Measurements from ENCODE around the gene TNFRSF25.

TNFRSF25 gene

DNA sequence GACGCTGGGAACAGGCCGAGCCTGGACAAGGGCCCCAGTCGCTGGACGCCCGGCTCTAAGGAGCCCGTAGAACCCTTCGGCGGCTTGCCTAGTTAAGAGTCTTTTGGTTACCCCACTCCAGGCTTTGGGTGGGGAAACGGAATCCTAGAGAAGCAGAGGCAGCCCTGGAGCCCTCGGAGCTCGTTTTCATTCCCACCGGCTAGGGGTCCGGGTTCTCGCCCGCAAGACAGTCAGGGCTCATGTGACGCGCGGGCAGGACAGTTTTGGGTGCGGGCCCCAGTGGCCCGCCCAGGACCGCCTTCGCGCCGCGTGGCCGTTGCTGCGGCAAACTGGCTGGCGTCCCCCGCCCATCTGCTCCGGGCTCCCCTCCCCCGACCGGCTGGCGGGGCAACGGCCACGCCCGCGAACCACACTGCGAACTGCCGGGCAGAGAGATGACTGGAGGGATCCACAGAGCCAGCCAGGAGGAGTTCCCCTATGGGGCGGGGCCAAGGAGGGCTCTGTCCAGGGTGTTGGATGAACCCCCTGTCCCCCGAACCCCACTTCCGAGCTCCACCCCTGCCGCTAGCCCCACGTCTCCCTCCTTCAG, 45.4 kb downstream of the TNFRSF25 start:
- no peak for TF ChIP-seq FOXP2 (optimal IDR thresholded peaks at IDR 0.05; ENCODE audit: borderline replicate concordance, extremely low read depth, extremely low read length, insufficient read depth)
- no peak for TF ChIP-seq TAF1 (IDR thresholded peaks at IDR 0.05; ENCODE audit: borderline replicate concordance, insufficient read depth, low read length)
- no peak for TF ChIP-seq SIN3A (IDR thresholded peaks at IDR 0.05; ENCODE audit: borderline replicate concordance, insufficient read depth, low read length)
- no peak for TF ChIP-seq POLR2AphosphoS5 (IDR thresholded peaks at IDR 0.05; ENCODE audit: low read depth, low read length)
- TF ChIP-seq, protein P1, sequence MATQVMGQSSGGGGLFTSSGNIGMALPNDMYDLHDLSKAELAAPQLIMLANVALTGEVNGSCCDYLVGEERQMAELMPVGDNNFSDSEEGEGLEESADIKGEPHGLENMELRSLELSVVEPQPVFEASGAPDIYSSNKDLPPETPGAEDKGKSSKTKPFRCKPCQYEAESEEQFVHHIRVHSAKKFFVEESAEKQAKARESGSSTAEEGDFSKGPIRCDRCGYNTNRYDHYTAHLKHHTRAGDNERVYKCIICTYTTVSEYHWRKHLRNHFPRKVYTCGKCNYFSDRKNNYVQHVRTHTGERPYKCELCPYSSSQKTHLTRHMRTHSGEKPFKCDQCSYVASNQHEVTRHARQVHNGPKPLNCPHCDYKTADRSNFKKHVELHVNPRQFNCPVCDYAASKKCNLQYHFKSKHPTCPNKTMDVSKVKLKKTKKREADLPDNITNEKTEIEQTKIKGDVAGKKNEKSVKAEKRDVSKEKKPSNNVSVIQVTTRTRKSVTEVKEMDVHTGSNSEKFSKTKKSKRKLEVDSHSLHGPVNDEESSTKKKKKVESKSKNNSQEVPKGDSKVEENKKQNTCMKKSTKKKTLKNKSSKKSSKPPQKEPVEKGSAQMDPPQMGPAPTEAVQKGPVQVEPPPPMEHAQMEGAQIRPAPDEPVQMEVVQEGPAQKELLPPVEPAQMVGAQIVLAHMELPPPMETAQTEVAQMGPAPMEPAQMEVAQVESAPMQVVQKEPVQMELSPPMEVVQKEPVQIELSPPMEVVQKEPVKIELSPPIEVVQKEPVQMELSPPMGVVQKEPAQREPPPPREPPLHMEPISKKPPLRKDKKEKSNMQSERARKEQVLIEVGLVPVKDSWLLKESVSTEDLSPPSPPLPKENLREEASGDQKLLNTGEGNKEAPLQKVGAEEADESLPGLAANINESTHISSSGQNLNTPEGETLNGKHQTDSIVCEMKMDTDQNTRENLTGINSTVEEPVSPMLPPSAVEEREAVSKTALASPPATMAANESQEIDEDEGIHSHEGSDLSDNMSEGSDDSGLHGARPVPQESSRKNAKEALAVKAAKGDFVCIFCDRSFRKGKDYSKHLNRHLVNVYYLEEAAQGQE (IDR thresholded peaks at IDR 0.05; ENCODE audit: insufficient read depth in 1 of 2, low read depth in 2 of 2, low read length in 2 of 2): no peak

DNA sequence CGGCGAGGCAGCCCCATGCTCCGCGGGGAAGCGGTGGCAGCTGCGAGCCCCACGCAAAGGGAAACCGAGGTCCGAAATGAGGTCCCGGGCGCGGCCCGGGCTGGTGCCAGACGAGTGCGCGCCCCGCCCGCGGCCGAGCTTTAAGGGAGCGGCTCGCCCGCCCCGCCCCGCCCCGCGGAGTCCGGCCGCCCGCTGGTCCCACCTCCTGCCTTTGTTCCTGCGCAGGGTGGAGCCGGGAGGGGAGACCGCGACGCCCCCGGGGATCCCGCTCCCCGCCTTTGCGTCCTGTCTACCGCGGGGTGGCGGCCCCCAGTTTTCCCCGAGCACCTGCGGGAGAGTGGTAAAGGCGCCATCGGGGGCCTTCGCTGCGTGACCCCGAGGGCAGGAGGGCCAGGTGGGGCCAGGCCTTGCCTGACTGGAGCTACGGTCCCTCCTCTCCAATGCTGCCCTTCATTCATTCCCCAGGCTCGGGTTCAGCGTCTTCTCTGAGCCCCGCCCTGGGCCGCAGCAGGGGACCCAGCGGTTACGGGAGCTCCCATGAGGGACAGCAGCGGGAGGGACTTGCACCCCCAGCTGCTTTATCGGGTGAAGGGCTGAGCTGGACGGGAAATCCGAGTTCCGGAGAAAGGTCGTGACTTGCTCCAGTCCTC, 46.0 kb downstream of the TNFRSF25 start, which contains the start of gene HES2:
HES2 (minus strand) TSS at position 116 of the 650 bp plus-strand sequence; CDS start at position 17, 99 bp downstream.
- TF ChIP-seq, protein P1 (IDR thresholded peaks at IDR 0.05; ENCODE audit: insufficient read depth in 1 of 2, low read depth in 2 of 2, low read length in 2 of 2): no peak
- no peak for TF ChIP-seq POLR2AphosphoS5 (IDR thresholded peaks at IDR 0.05; ENCODE audit: low read depth, low read length)
- TF ChIP-seq FOXP2 (optimal IDR thresholded peaks at IDR 0.05; ENCODE audit: borderline replicate concordance, extremely low read depth, extremely low read length, insufficient read depth): no peak
- no peak for TF ChIP-seq SIN3A (IDR thresholded peaks at IDR 0.05; ENCODE audit: borderline replicate concordance, insufficient read depth, low read length)
- no peak for TF ChIP-seq TAF1 (IDR thresholded peaks at IDR 0.05; ENCODE audit: borderline replicate concordance, insufficient read depth, low read length)

DNA sequence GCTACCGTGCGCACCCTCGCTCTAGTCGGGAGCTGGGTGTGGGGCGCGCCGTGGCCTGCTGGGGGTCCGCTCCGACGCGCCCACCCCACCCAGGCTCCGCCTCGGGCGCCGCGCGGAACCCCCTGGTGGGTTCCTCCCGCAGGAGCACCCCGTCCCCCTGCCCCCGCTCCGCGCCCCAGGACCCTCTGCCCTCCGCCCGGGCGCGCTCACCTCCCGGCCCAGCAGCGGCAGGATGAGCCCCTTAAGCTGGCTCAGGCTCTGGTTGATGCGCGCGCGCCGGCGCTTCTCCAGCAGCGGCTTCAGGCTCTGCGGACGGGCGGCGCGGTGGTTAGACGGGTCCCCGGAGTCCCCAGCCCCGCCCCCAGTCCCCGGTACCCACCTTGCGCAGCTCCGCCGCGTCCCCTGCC, 46.6 kb downstream of the TNFRSF25 start:
- TF ChIP-seq TAF1 (IDR thresholded peaks at IDR 0.05; ENCODE audit: borderline replicate concordance, insufficient read depth, low read length) (no peak), SIN3A (IDR thresholded peaks at IDR 0.05; ENCODE audit: borderline replicate concordance, insufficient read depth, low read length) (no peak), POLR2AphosphoS5 (IDR thresholded peaks at IDR 0.05; ENCODE audit: low read depth, low read length) (no peak), FOXP2 (optimal IDR thresholded peaks at IDR 0.05; ENCODE audit: borderline replicate concordance, extremely low read depth, extremely low read length, insufficient read depth) (no peak)
- TF ChIP-seq, protein P1 (IDR thresholded peaks at IDR 0.05; ENCODE audit: insufficient read depth in 1 of 2, low read depth in 2 of 2, low read length in 2 of 2): no peak

DNA sequence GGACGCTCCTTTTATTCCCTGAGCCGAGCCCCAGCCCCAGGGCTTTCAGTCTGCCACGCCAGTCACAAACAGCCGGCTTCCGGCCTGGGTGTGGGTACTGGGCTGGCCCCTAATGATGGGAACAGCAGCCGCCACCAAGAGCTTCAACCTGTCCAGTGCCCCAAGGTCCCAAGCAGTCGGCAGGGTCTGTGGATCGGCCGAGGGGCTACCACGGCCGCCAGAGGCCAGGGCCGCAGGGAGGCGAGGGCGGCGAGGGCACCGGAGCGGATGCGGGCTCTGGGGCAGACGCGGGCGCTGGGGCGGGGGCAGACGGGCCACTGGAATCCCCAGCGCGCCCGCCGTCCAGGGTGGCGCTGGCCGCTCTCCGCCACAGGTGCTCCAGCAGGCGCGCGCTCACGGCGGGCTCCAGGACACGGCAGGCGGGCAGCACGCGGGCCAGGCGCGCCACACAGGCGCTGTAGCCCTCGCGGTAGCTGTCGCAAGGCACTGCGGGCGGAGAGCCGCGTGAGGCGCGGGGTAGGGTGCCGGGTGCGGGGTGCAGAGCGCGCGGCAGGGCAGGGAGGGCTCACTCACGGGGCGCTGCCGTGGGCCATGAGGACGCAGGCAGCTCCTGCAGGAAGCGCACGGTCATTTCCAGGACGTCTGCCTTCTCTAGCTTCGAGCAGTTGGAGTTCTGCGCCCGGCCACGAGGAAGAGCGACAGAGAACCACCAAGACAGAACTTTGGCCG, 47.1 kb downstream of the TNFRSF25 start:
- no peak for TF ChIP-seq FOXP2 (optimal IDR thresholded peaks at IDR 0.05; ENCODE audit: borderline replicate concordance, extremely low read depth, extremely low read length, insufficient read depth)
- TF ChIP-seq TAF1 (IDR thresholded peaks at IDR 0.05; ENCODE audit: borderline replicate concordance, insufficient read depth, low read length): no peak
- no peak for TF ChIP-seq POLR2AphosphoS5 (IDR thresholded peaks at IDR 0.05; ENCODE audit: low read depth, low read length)
- TF ChIP-seq SIN3A (IDR thresholded peaks at IDR 0.05; ENCODE audit: borderline replicate concordance, insufficient read depth, low read length): no peak
- TF ChIP-seq, protein P1 (IDR thresholded peaks at IDR 0.05; ENCODE audit: insufficient read depth in 1 of 2, low read depth in 2 of 2, low read length in 2 of 2): no peak

Measured in PFSK-1 (cell line).